Gastrocnemius medialis (tissue), 4 donors: ENCODE data around the gene ANKS6. TPM values are rescaled to one million over a fixed set of nuclear protein-coding genes. Genes with fewer than 3 reads are reported as not detected.

ENCODE experiments used
- ATAC-seq, 2 donors: fragments of 150-250 bp; one replicate each; pipeline ENCODE4 v1.9.1; 2016
- DNase-seq, 2 donors: peaks; one replicate each; pipeline ENCODE4 v3.0.0-alpha.2; 2019
- H3K27ac ChIP-seq, 4 donors: fragments of 200-600 bp; sonication (generic); 1 replicate in 1 of 4; 2 replicates in 3 of 4; pipeline ENCODE4 v1.5.1; 2016 to 2018; ENCODE audit warnings: mild to moderate bottlenecking in 2 of 4, moderate library complexity in 1 of 4
- H3K27me3 ChIP-seq, 3 donors: fragments of 200-600 bp; sonication (generic) in 2 of 3; 1 replicate in 1 of 3; 2 replicates in 2 of 3; pipeline versions ENCODE4 v1.5.1 to v1.6.0; 2016 to 2019; ENCODE audit warnings: mild to moderate bottlenecking in 1 of 3, moderate library complexity in 1 of 3
- H3K36me3 ChIP-seq, 2 donors: fragments of 200-600 bp; sonication (generic) in 1 of 2; one replicate each; pipeline ENCODE4 v1.5.1; 2017 to 2018
- H3K4me1 ChIP-seq, 2 donors: fragments of 200-600 bp; sonication (generic) in 1 of 2; one replicate each; pipeline ENCODE4 v1.5.1; 2016 to 2017; ENCODE audit warnings: mild to moderate bottlenecking in 2 of 2
- H3K4me3 ChIP-seq, 4 donors: fragments of 200-600 bp; sonication (generic) in 3 of 4; 1 replicate in 1 of 4; 2 replicates in 3 of 4; pipeline ENCODE4 v1.5.1; 2016 to 2019; ENCODE audit warnings: mild to moderate bottlenecking in 2 of 4
- H3K9me3 ChIP-seq, 3 donors: fragments of 200-600 bp; sonication (generic) in 2 of 3; 1 replicate in 1 of 3; 2 replicates in 2 of 3; pipeline ENCODE4 v1.5.1; 2016 to 2019
- POLR2A ChIP-seq, 2 donors: fragments of 450-650 bp; IDR thresholded peaks; one replicate each; pipeline ENCODE4 v1.6.1; 2017; ENCODE audit warnings: antibody characterized with exemption in 2 of 2, mild to moderate bottlenecking in 2 of 2, moderate library complexity in 2 of 2
- in situ Hi-C, 4 donors: fragments of 200-750 bp; cut with MboI; loops; one replicate each; pipeline versions ENCODE4 v1.15.0 to v1.8.0; 2017; ENCODE audit warnings: low sequenced_read_pairs in 4 of 4
- intact Hi-C: fragments of 100-400 bp; cut with DNase I; formaldehyde crosslinking; loops from one replicate; pipeline ENCODE4 v1.15.1; 2023; ENCODE audit warnings: low total_unique reads
- total RNA-seq, 4 donors: library from RNA; depleted of rRNA; stranded (reverse); fragments of >200 nt; gene quantifications; one replicate each; pipeline versions ENCODE4 v1.1.0 to v1.2.3, GENCODE V29; 2016
- TF ChIP-seq, protein P1 (sequence below), 5 experiments: fragments of 450-650 bp in 3 of 5; fragments of 200-600 bp in 2 of 5; sonication (generic) in 2 of 5; IDR thresholded peaks in 4 of 5; conservative IDR thresholded peaks in 1 of 5; 1 replicate in 4 of 5; 2 replicates in 1 of 5; pipeline ENCODE4 v1.5.1; 2016 to 2019; ENCODE audit warnings: antibody characterized with exemption in 5 of 5, mild to moderate bottlenecking in 3 of 5, moderate library complexity in 3 of 5

ANKS6 gene
- total RNA-seq, 4 donors from 2014 or later = 3.9 to 7.0 (median 4.4) TPM

GRCh38 chr9:98795970-98796363 is 388 bp downstream of the ANKS6 start:
- H3K4me3 ChIP-seq = peak overlapping the region; percentile 60 to 85 (median 65)
- in situ Hi-C loops = loop anchor here in 1 of 4 donors (25.0 kb wide), 2 partner anchors 734 to 884 kb away; partner anchors contain the start of genes NANS and TRMO
- DNase-seq = no peak
- no peak for TF ChIP-seq POLR2A (IDR thresholded peaks at IDR 0.05)
- TF ChIP-seq, protein P1, sequence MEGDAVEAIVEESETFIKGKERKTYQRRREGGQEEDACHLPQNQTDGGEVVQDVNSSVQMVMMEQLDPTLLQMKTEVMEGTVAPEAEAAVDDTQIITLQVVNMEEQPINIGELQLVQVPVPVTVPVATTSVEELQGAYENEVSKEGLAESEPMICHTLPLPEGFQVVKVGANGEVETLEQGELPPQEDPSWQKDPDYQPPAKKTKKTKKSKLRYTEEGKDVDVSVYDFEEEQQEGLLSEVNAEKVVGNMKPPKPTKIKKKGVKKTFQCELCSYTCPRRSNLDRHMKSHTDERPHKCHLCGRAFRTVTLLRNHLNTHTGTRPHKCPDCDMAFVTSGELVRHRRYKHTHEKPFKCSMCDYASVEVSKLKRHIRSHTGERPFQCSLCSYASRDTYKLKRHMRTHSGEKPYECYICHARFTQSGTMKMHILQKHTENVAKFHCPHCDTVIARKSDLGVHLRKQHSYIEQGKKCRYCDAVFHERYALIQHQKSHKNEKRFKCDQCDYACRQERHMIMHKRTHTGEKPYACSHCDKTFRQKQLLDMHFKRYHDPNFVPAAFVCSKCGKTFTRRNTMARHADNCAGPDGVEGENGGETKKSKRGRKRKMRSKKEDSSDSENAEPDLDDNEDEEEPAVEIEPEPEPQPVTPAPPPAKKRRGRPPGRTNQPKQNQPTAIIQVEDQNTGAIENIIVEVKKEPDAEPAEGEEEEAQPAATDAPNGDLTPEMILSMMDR (IDR thresholded peaks at IDR 0.05 in 4 of 5, conservative IDR thresholded peaks at IDR 0.05 in 1 of 5) = no peak
- peak; percentile 35 to 47 for ATAC-seq
- H3K27ac ChIP-seq = peak overlapping the region; percentile 48 to 69 (median 53)
- intact Hi-C loops = loop anchor here (10.0 kb wide), 3 partner anchors 309 to 1161 kb away; partner anchors contain the start of genes ANP32B, NCBP1, TGFBR1 and TSTD2
- H3K36me3 ChIP-seq = no peaks in the 10 kb centered on the region
- peaks cover 9 to 11% of the 10 kb centered on the region in 2 donors for H3K4me1 ChIP-seq
- no peaks in the 10 kb centered on the region for H3K27me3 ChIP-seq
- H3K9me3 ChIP-seq = no peaks in the 10 kb centered on the region

DNA sequence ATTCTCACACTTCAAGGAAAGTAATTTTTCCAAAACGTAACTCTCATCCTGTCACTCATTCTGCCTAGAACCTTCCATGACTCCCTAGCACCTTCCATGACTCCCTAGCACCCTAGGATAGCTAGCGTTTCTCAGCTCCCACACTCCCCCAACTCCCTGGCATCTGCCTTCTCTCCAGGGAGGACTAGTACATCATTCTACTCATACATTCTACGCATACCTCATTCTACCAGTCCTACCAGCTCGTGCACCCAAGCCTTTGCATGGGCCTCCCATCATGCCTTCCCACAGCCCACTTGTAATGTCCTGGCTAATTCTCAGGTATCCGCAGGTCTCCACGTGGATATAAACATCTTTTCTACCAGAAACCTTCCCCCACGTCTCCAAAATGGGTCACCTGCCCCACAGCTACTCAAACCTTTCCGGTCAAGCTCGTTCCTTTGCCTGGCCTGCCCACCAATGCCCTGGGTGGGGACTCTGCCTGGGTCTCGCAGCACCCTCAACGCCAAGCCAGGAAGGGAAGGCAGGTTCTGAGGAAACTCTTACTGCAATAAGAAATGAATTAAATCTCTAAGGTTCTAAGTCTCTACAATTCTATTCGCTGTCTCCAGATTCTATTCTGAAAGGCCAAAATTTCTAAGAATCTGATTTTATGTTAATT is 930 bp downstream of the ANKS6 start:
- in situ Hi-C loops (loop anchor here in 1 of 4 donors (25.0 kb wide), 2 partner anchors 733 to 883 kb away; partner anchors contain the start of genes NANS and TRMO), intact Hi-C loops (loop anchor here (10.0 kb wide), 3 partner anchors 309 to 1161 kb away; partner anchors contain the start of genes ANP32B, NCBP1, TGFBR1 and TSTD2)
- Histone ChIP-seq H3K27ac (peak overlapping the region; percentile 48 to 69 (median 53)), H3K4me1 (peaks cover 11 to 14% of the 10 kb centered on the region in 2 donors), H3K36me3 (no peaks in the 10 kb centered on the region), H3K9me3 (no peaks in the 10 kb centered on the region), H3K4me3 (peak overlapping the region; percentile 60 to 85 (median 65)), H3K27me3 (no peaks in the 10 kb centered on the region)
- DNase-seq = no peak
- TF ChIP-seq, protein P1 (IDR thresholded peaks at IDR 0.05 in 4 of 5, conservative IDR thresholded peaks at IDR 0.05 in 1 of 5) = no peak
- no peak for TF ChIP-seq POLR2A (IDR thresholded peaks at IDR 0.05)
- no peak for ATAC-seq

DNA sequence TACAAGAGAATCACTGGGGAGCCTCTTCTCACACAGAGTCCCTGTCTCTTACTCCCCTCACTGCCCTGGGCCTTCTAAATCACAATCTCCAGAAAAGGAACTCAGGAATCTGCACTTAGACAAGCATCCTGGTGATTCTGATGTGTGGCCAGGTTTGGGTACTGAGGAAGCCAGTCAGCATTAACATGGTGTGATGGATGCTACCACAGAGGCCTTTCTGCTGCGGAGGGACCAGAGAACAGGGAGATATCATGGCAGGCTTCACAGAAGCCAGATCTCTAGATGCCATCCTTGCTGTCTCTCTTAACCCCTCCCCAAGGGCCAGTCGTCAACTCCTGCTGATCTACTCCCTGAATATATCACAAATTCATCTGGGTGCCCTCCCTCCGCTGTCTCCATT is 1.6 kb downstream of the ANKS6 start:
- DNase-seq (no peak), ATAC-seq (no peak)
- Histone ChIP-seq H3K27ac (no peak overlapping the region), H3K4me3 (no peak overlapping the region), H3K36me3 (no peaks in the 10 kb centered on the region), H3K4me1 (peaks cover 11 to 14% of the 10 kb centered on the region in 2 donors), H3K27me3 (no peaks in the 10 kb centered on the region), H3K9me3 (no peaks in the 10 kb centered on the region)
- in situ Hi-C loops = loop anchor here in 1 of 4 donors (25.0 kb wide), 2 partner anchors 733 to 883 kb away; partner anchors contain the start of genes NANS and TRMO
- intact Hi-C loops = loop anchor here (10.0 kb wide), 3 partner anchors 310 to 1160 kb away; partner anchors contain the start of genes ANP32B, NCBP1, TGFBR1 and TSTD2
- TF ChIP-seq, protein P1 (IDR thresholded peaks at IDR 0.05 in 4 of 5, conservative IDR thresholded peaks at IDR 0.05 in 1 of 5) = no peak
- TF ChIP-seq POLR2A (IDR thresholded peaks at IDR 0.05) = no peak

DNA sequence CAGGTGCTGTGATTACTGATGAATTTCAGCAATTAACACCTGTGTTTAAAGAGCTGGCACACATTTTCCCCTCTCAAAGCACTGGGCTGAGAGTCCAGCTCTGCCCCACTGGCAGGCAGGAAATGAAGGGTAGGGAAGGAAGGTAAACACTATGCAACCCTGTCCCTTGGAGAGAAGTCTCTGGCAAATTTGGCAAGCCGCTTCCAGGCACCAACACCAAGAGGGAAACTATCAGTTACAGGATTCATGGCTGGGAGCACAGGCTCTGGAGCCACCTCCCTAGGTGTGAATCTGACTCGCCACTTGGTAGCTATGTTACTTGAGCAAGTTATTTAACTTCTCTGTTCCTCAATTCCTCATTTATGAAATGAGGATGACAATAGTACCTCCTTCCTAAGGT is 3.3 kb downstream of the ANKS6 start:
- no peak for DNase-seq
- in situ Hi-C loops = loop anchor here in 1 of 4 donors (25.0 kb wide), 2 partner anchors 731 to 881 kb away; partner anchors contain the start of genes NANS and TRMO

More for the DNA sequence above, 3.3 kb downstream of the ANKS6 start:
- Histone ChIP-seq H3K27me3 (no peaks in the 10 kb centered on the region), H3K27ac (no peak overlapping the region), H3K4me1 (peaks cover 11 to 14% of the 10 kb centered on the region in 2 donors), H3K36me3 (no peaks in the 10 kb centered on the region), H3K9me3 (no peaks in the 10 kb centered on the region), H3K4me3 (no peak overlapping the region)
- no peak for TF ChIP-seq POLR2A (IDR thresholded peaks at IDR 0.05)
- TF ChIP-seq, protein P1 (IDR thresholded peaks at IDR 0.05 in 4 of 5, conservative IDR thresholded peaks at IDR 0.05 in 1 of 5) = no peak
- no peak for ATAC-seq
- intact Hi-C loops = loop anchor here (10.0 kb wide), 3 partner anchors 312 to 1158 kb away; partner anchors contain the start of genes ANP32B, NCBP1, TGFBR1 and TSTD2
